Measurements from ENCODE around the gene ERCC3.

- TF ChIP-seq CTCF (conservative IDR thresholded peaks at IDR 0.05; ENCODE audit: low read depth, low read length) (no peak), EZH2 (IDR thresholded peaks at IDR 0.05; ENCODE audit: borderline replicate concordance, low read depth, low read length, poor library complexity, severe bottlenecking) (no peak)
Observed at GRCh38 chr2:127277028-127277427, 16.9 kb downstream of the ERCC3 start.

Measured in A673 (cell line).